Muscle of arm (tissue), 14 donors: ENCODE results near the gene TMEM14C. TPM values are rescaled to one million over a fixed set of nuclear protein-coding genes. Genes with fewer than 3 reads are reported as not detected.

Experiments
- DNase-seq: peaks from one replicate; pipeline ENCODE4 v3.0.0-alpha.2; 2013
- long read RNA-seq, 11 donors: transcript quantifications; one replicate each; lab custom pipeline, GENCODE V29; 2026
- polyA plus RNA-seq, 12 donors: library from polyadenylated mRNA; unstranded; fragments of 120-200 nt; gene quantifications; one replicate each; pipeline ENCODE4 v1.2.1, GENCODE V29; 2013; ENCODE audit not compliant: insufficient read length in 12 of 12

Gene TMEM14C
- 100 to 1,000 TPM in 8 of 12 donors, 10 to 100 TPM in 3, not detected in 1; 67.8 to 131 (median 110) TPM for polyA plus RNA-seq
- long read RNA-seq, donor 1, transcript TMEM14C-205 (6 exons, 1,177 nt) = minor isoform, 5 of 118 reads
- long read RNA-seq, donor 1, transcript TMEM14C-201 (6 exons, 1,113 nt) = major isoform, 81 of 118 reads
- long read RNA-seq, donor 1, partial matches to known transcripts = 31 of 118 reads
- long read RNA-seq, donor 1, other reads (novel, unspliced or antisense) = 0 of 118 reads
- long read RNA-seq, donor 2, transcript TMEM14C-201 (6 exons, 1,113 nt) = major isoform, 69 of 92 reads
- long read RNA-seq, donor 2, partial matches to known transcripts = 23 of 92 reads
- long read RNA-seq, donor 2, other reads (novel, unspliced or antisense) = 0 of 92 reads
- long read RNA-seq, donor 3, transcript TMEM14C-201 (6 exons, 1,113 nt) = major isoform, 33 of 39 reads
- long read RNA-seq, donor 3, partial matches to known transcripts = 0 of 39 reads
- long read RNA-seq, donor 3, other reads (novel, unspliced or antisense) = 0 of 39 reads
- long read RNA-seq, donor 4, transcript TMEM14C-201 (6 exons, 1,113 nt) = major isoform, 26 of 33 reads
- long read RNA-seq, donor 4, partial matches to known transcripts = 6 of 33 reads
- long read RNA-seq, donor 4, other reads (novel, unspliced or antisense) = 0 of 33 reads
- long read RNA-seq, donor 5, transcript TMEM14C-201 (6 exons, 1,113 nt) = major isoform, 88 of 94 reads
- long read RNA-seq, donor 5, partial matches to known transcripts = 5 of 94 reads
- long read RNA-seq, donor 5, other reads (novel, unspliced or antisense) = 0 of 94 reads
- long read RNA-seq, donor 6, transcript TMEM14C-201 (6 exons, 1,113 nt) = major isoform, 34 of 36 reads
- long read RNA-seq, donor 6, partial matches to known transcripts = 0 of 36 reads
- long read RNA-seq, donor 6, other reads (novel, unspliced or antisense) = 0 of 36 reads
- long read RNA-seq, donor 7, transcript TMEM14C-201 (6 exons, 1,113 nt) = major isoform, 28 of 38 reads
- long read RNA-seq, donor 7, partial matches to known transcripts = 10 of 38 reads
- long read RNA-seq, donor 7, other reads (novel, unspliced or antisense) = 0 of 38 reads
- long read RNA-seq, donor 8, transcript TMEM14C-201 (6 exons, 1,113 nt) = major isoform, 76 of 86 reads
- long read RNA-seq, donor 8, partial matches to known transcripts = 7 of 86 reads
- long read RNA-seq, donor 8, other reads (novel, unspliced or antisense) = 0 of 86 reads
- long read RNA-seq, donor 9, transcript TMEM14C-201 (6 exons, 1,113 nt) = major isoform, 43 of 44 reads
- long read RNA-seq, donor 9, partial matches to known transcripts = 0 of 44 reads
- long read RNA-seq, donor 9, other reads (novel, unspliced or antisense) = 0 of 44 reads
- long read RNA-seq, donor 10, transcript TMEM14C-201 (6 exons, 1,113 nt) = major isoform, 50 of 60 reads
- long read RNA-seq, donor 10, partial matches to known transcripts = 6 of 60 reads
- long read RNA-seq, donor 10, other reads (novel, unspliced or antisense) = 0 of 60 reads
- long read RNA-seq, donor 11, transcript TMEM14C-201 (6 exons, 1,113 nt) = major isoform, 69 of 83 reads
- long read RNA-seq, donor 11, partial matches to known transcripts = 8 of 83 reads
- long read RNA-seq, donor 11, other reads (novel, unspliced or antisense) = 0 of 83 reads

GRCh38 chr6:10722820-10723566 is at the start of gene TMEM14C:
Gene TMEM14C (plus strand): TSS chr6:10723070. CDS start chr6:10724614, 1,544 bp downstream.
- DNase-seq = peak; percentile 97

GRCh38 chr6:10676403-10676802 is 46.5 kb upstream of the TMEM14C start:
- DNase-seq = no peak

GRCh38 chr6:10678456-10678855 is 44.4 kb upstream of the TMEM14C start:
- no peak for DNase-seq

- no peak for DNase-seq
Observed at GRCh38 chr6:10681795-10682194, 41.1 kb upstream of the TMEM14C start.

GRCh38 chr6:10682355-10682988 is 40.4 kb upstream of the TMEM14C start:
- DNase-seq = no peak

- DNase-seq = no peak
Observed at GRCh38 chr6:10684618-10685017, 38.3 kb upstream of the TMEM14C start.

- no peak for DNase-seq
Observed at GRCh38 chr6:10685092-10685915, 37.6 kb upstream of the TMEM14C start.

- no peak for DNase-seq
Observed at GRCh38 chr6:10686901-10687300, 36.0 kb upstream of the TMEM14C start.

- DNase-seq = no peak
Observed at GRCh38 chr6:10687582-10687981, 35.3 kb upstream of the TMEM14C start.

- no peak for DNase-seq
Observed at GRCh38 chr6:10690651-10691445, 32.0 kb upstream of the TMEM14C start.

- no peak for DNase-seq
Observed at GRCh38 chr6:10692965-10693538, 29.8 kb upstream of the TMEM14C start.

GRCh38 chr6:10694302-10695085 is 28.4 kb upstream of the TMEM14C start, which contains the start of the genes C6orf52 and PAK1IP1:
Gene C6orf52 (minus strand): TSS chr6:10694616. CDS start chr6:10687550, 7,066 bp downstream.
Gene PAK1IP1 (plus strand): TSS chr6:10694972. CDS start chr6:10694986, 14 bp downstream.
- peak; percentile 97 for DNase-seq

GRCh38 chr6:10695086-10695657 is 27.7 kb upstream of the TMEM14C start:
- no peak for DNase-seq

- DNase-seq = no peak
Observed at GRCh38 chr6:10696655-10697054, 26.2 kb upstream of the TMEM14C start.

- no peak for DNase-seq
Observed at GRCh38 chr6:10713962-10714361, 8.9 kb upstream of the TMEM14C start.
